Stimulated activated CD4-positive, alpha-beta T cell treated with anti-CD3 and anti-CD28 coated beads, Interleukin-12 subunit alpha, Interleukin-12 subunit beta, amount 100 ng/mL, for 48 hours (primary cell): Measurements from ENCODE around the gene MRPS11.
"Not testable (repeated sequence)": the region's sequence is repeated elsewhere in the genome, so short reads cannot be mapped to it uniquely, and the experiment has no call there.

ENCODE experiments used
- DNase-seq, 3 donors: peaks; one replicate each; pipeline ENCODE4 v3.0.0-alpha.2; 2020; ENCODE audit warnings: low read depth in 2 of 3, low spot score in 1 of 3

MRPS11 gene

GRCh38 chr15:88454867-88455810, 12.4 kb upstream of the MRPS11 start:
- peak in 2 of 3 donors; percentile 18 to 33 for DNase-seq

- DNase-seq, result no peak
These were observed 10.8 kb upstream of the MRPS11 start for GRCh38 chr15:88456733-88457132.

- DNase-seq, result no peak
These were observed 3.5 kb upstream of the MRPS11 start for GRCh38 chr15:88463870-88464532.

- DNase-seq, result peak in 1 of 3 donors; percentile 11
These were observed 1.8 kb upstream of the MRPS11 start for GRCh38 chr15:88465633-88466224.

- no peak for DNase-seq
These were observed 524 bp downstream of the MRPS11 start for GRCh38 chr15:88467935-88468528.

GRCh38 chr15:88468721-88469120, 1.2 kb downstream of the MRPS11 start:
- not testable (repeated sequence) for DNase-seq

GRCh38 chr15:88469321-88469720, 1.8 kb downstream of the MRPS11 start:
- no peak for DNase-seq

- DNase-seq, result no peak
These were observed 3.3 kb downstream of the MRPS11 start for GRCh38 chr15:88470625-88471372.

- no peak for DNase-seq
These were observed 4.7 kb downstream of the MRPS11 start for GRCh38 chr15:88472225-88472624.

GRCh38 chr15:88473661-88474293, 6.3 kb downstream of the MRPS11 start:
- not testable (repeated sequence) for DNase-seq

GRCh38 chr15:88476635-88477060, 9.1 kb downstream of the MRPS11 start:
- no peak for DNase-seq

GRCh38 chr15:88477126-88477525, 9.6 kb downstream of the MRPS11 start:
- DNase-seq, result no peak

- DNase-seq, result no peak
These were observed 10.4 kb downstream of the MRPS11 start for GRCh38 chr15:88477904-88478303.

GRCh38 chr15:88479169-88479568, 11.7 kb downstream of the MRPS11 start:
- no peak for DNase-seq

GRCh38 chr15:88480981-88481380, 13.5 kb downstream of the MRPS11 start:
- DNase-seq, result no peak

GRCh38 chr15:88482263-88482662, 14.8 kb downstream of the MRPS11 start:
- DNase-seq, result no peak

GRCh38 chr15:88484682-88485331, 17.3 kb downstream of the MRPS11 start:
- no peak for DNase-seq

GRCh38 chr15:88487178-88487795, 19.8 kb downstream of the MRPS11 start:
- no peak for DNase-seq

GRCh38 chr15:88487796-88488523, 20.5 kb downstream of the MRPS11 start:
- no peak for DNase-seq
